Right lobe of liver (tissue), 4 donors: ENCODE measurements around the gene ACSF2.

Experiments used
- CTCF ChIP-seq, 4 donors: fragments of 200-600 bp in 3 of 4; fragments of 450-650 bp in 1 of 4; IDR thresholded peaks; one replicate each; pipeline versions ENCODE4 v1.5.1 to v1.8.0; 2016 to 2022; ENCODE audit warnings: antibody characterized with exemption in 4 of 4, mild to moderate bottlenecking in 2 of 4
- POLR2A ChIP-seq: fragments of 450-650 bp; IDR thresholded peaks from one replicate; pipeline ENCODE4 v1.6.1; 2017; ENCODE audit warnings: antibody characterized with exemption, mild to moderate bottlenecking
- donor health status: DM: no; HTN: no; CAD: no.
- donor health status: DM: no; HTN: no; CAD: no.
- donor health status: DM: no; HTN: yes; CAD: no.

GRCh38 chr17:50513495-50513894 is 87.5 kb downstream of the ACSF2 start:
- TF ChIP-seq CTCF (IDR thresholded peaks at IDR 0.05) (no peak), POLR2A (no peak)
